WERI-Rb-1 (cell line): Measurements from ENCODE around the gene STK4.
A peak's percentile ranks its signal among the peaks of the same experiment; 100 is the strongest.

Experiments used
- DNase-seq: peaks from one replicate; pipeline ENCODE4 v3.0.0-alpha.2; 2020
- H3K27ac ChIP-seq: fragments of 250-450 bp; sonication (Bioruptor Pico); 2 replicates; pipeline ENCODE4 v1.5.1; 2020; ENCODE audit warnings: mild to moderate bottlenecking, moderate library complexity
- H3K27me3 ChIP-seq: fragments of 250-450 bp; sonication (Bioruptor Pico); 2 replicates; pipeline ENCODE4 v1.5.1; 2021; ENCODE audit warnings: mild to moderate bottlenecking, low read depth, moderate library complexity; ENCODE audit not compliant: insufficient read depth, severe bottlenecking
- H3K36me3 ChIP-seq: fragments of 250-450 bp; sonication (Bioruptor Pico); 2 replicates; pipeline ENCODE4 v1.5.1; 2020; ENCODE audit warnings: mild to moderate bottlenecking, moderate library complexity
- H3K4me3 ChIP-seq: 2 replicates; pipeline ENCODE4 v1.5.1; 2011; ENCODE audit warnings: low read depth, mild to moderate bottlenecking, control low read depth, low read length
- H3K9me3 ChIP-seq: fragments of 250-450 bp; sonication (Bioruptor Pico); 2 replicates; pipeline ENCODE4 v1.5.1; 2021; ENCODE audit warnings: mild to moderate bottlenecking, moderate library complexity; ENCODE audit not compliant: severe bottlenecking
- TF ChIP-seq, protein P1 (sequence below): IDR thresholded peaks from 2 replicates; pipeline ENCODE4 v1.5.1; 2011; ENCODE audit warnings: low read depth, mild to moderate bottlenecking, control low read depth, inconsistent platforms, low read length

Gene STK4

DNA sequence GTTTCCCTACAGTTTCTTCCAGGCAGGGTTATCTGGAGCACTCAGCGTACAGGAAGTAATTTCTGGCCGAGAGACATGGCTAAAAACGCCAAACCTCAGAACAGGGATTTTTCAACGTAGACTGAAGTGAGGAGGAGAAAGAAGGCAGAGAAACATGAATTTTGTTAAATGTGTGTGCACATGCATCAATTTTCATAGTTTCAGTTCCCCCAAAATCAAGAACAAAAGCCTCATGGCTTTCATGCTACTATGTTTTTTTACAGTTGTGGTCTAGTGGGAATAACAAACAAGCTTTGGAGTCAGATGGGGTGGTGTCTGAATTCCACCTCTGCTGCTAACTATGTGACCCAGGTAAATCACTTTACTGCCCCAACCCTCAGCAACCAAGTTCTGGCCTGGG lies 11.0 kb upstream of the STK4 start:
- H3K36me3 ChIP-seq, result peaks cover 66% of the 10 kb centered on the region
- TF ChIP-seq, protein P1, sequence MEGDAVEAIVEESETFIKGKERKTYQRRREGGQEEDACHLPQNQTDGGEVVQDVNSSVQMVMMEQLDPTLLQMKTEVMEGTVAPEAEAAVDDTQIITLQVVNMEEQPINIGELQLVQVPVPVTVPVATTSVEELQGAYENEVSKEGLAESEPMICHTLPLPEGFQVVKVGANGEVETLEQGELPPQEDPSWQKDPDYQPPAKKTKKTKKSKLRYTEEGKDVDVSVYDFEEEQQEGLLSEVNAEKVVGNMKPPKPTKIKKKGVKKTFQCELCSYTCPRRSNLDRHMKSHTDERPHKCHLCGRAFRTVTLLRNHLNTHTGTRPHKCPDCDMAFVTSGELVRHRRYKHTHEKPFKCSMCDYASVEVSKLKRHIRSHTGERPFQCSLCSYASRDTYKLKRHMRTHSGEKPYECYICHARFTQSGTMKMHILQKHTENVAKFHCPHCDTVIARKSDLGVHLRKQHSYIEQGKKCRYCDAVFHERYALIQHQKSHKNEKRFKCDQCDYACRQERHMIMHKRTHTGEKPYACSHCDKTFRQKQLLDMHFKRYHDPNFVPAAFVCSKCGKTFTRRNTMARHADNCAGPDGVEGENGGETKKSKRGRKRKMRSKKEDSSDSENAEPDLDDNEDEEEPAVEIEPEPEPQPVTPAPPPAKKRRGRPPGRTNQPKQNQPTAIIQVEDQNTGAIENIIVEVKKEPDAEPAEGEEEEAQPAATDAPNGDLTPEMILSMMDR, result no peak
- H3K4me3 ChIP-seq, result no peak overlapping the region
- H3K27me3 ChIP-seq, result no peaks in the 10 kb centered on the region
- no peak for DNase-seq
- no peaks in the 10 kb centered on the region for H3K9me3 ChIP-seq
- H3K27ac ChIP-seq, result no peak overlapping the region

DNA sequence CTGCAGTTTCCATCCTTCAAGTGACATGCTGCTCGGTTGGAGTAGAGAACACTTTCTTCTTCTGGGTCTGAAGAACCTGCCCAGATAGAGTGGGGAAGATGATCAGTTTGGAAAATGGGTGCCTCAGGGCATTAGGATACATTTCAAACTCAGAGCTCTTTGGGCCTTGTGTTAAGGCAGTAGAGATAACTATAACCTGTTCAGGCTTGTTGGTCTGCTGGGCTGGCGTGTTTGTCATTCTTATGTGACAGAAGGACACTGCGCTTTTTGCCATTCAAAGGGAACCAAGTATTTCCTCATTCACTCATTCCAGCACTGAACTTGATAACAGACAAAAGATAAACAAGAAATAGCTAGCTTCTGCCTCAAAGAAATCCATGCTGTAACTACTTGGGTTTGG lies 9.9 kb upstream of the STK4 start:
- Histone ChIP-seq H3K36me3 (peaks cover 56% of the 10 kb centered on the region), H3K4me3 (no peak overlapping the region), H3K9me3 (no peaks in the 10 kb centered on the region), H3K27me3 (no peaks in the 10 kb centered on the region), H3K27ac (no peak overlapping the region)
- DNase-seq, result no peak
- TF ChIP-seq, protein P1, result no peak

DNA sequence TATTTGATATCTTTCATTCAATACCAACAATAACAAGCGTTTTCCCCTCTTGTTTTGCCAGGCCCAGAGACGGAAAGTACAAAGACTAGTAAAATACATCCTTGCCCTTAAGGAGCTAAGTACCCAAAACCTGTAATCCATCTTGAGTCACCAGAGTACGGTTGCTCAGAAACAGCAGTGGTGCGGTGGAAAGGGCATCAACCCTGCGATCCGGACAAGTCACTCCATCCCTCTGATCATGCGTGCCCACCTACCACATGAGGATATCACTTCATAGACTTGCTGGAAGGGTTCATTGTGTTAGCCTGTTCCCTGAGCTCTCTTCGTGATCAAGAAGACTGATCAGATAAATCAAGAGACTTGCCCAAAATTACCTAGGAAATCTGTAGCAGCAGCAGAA lies 8.0 kb upstream of the STK4 start:
- Histone ChIP-seq H3K27me3 (no peaks in the 10 kb centered on the region), H3K9me3 (no peaks in the 10 kb centered on the region), H3K27ac (no peak overlapping the region), H3K4me3 (no peak overlapping the region), H3K36me3 (peaks cover 39% of the 10 kb centered on the region)
- TF ChIP-seq, protein P1, result no peak
- DNase-seq, result no peak

DNA sequence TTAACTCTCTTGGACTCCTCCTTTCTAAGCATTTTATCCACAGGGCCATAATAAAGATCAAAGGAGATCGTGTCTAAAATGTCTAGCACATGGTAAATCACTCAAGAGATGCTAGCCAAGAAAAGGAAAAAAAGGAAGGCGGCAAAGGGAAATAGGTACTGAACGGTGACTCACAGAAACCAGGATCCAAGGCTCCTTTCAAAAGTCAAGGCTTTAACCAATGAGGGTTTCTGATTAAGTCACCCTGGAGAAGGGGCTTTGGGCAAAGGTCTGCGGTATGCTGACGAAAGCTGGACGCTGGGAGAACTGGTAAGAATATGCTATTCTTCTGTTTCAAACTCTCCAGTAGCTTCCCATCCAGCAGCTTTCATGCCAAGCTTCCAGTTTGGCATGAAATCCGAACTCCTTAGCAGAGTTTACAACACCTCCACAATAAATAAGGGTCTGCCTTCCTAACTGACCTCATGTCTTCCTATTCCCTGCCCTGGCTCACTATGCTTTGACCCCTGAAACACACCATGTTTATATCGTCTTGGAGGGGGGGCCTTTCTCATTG lies 7.2 kb upstream of the STK4 start:
- Histone ChIP-seq H3K27me3 (no peaks in the 10 kb centered on the region), H3K9me3 (no peaks in the 10 kb centered on the region), H3K27ac (no peak overlapping the region), H3K4me3 (peak overlapping the region; percentile 54), H3K36me3 (peaks cover 31% of the 10 kb centered on the region)
- DNase-seq, result no peak
- TF ChIP-seq, protein P1, result no peak

DNA sequence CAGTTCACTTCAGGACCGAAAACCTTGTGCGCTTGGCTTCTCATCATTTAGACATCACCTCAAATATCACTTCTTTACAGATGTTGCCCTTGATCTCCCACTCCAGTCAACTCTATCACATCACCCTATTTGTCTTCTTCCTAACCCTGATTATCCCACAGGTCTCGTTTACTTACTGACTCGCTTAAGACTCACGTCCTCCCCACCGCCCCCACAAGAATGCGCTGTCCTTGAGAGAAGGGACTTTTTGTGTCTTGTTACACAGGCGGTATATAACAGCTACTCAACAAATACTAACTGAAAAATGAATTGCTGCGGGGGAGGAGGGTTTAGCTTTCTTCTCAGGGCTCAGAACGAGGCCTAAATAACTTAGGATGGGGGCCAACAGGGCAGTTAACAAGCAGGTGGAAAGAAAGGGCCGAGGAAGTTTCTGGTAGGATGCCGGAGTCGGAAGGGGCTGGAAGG lies 6.6 kb upstream of the STK4 start:
- Histone ChIP-seq H3K4me3 (peak overlapping the region; percentile 54), H3K27ac (peak overlapping the region; percentile 70), H3K9me3 (no peaks in the 10 kb centered on the region), H3K27me3 (no peaks in the 10 kb centered on the region), H3K36me3 (peaks cover 26% of the 10 kb centered on the region)
- DNase-seq, result peak; percentile 22
- TF ChIP-seq, protein P1, result no peak
